Lower lobe of right lung (tissue), 2 donors: Measurements from ENCODE around the gene LAD1. TPM values are rescaled to one million over a fixed set of nuclear protein-coding genes. Genes with fewer than 3 reads are reported as not detected.
A peak's percentile ranks its signal among the peaks of the same experiment; 100 is the strongest.

Experiments
- ATAC-seq, 2 donors: fragments of 200-7000 bp; cut with Tn5 transposase; one replicate each; pipeline ENCODE4 v1.9.1; 2020 to 2022; ENCODE audit warnings: mild to moderate bottlenecking in 2 of 2, moderate library complexity in 2 of 2
- DNase-seq: peaks from one replicate; pipeline ENCODE4 v3.0.0-alpha.2; 2020
- H3K27ac ChIP-seq: fragments of 200-600 bp; one replicate; pipeline ENCODE4 v1.8.0; 2022
- H3K27me3 ChIP-seq: fragments of 200-600 bp; one replicate; pipeline ENCODE4 v1.8.0; 2022; ENCODE audit warnings: low read depth
- H3K36me3 ChIP-seq: fragments of 200-600 bp; one replicate; pipeline ENCODE4 v1.8.0; 2022; ENCODE audit warnings: mild to moderate bottlenecking
- H3K4me1 ChIP-seq: fragments of 200-600 bp; one replicate; pipeline ENCODE4 v1.8.0; 2022
- H3K4me3 ChIP-seq: fragments of 200-600 bp; one replicate; pipeline ENCODE4 v1.8.0; 2022; ENCODE audit warnings: mild to moderate bottlenecking
- H3K9me3 ChIP-seq: fragments of 200-600 bp; one replicate; pipeline ENCODE4 v1.8.0; 2022
- CTCF ChIP-seq: fragments of 200-600 bp; IDR thresholded peaks from one replicate; pipeline ENCODE4 v1.8.0; 2022; ENCODE audit warnings: antibody characterized with exemption, mild to moderate bottlenecking
- intact Hi-C: fragments of 100-400 bp; cut with DNase I; formaldehyde crosslinking; loops from one replicate; pipeline ENCODE4 v1.11.0; 2022
- total RNA-seq: library from RNA; stranded (reverse); fragmentation: NEBNext Ultra II Directional; extraction: Animal tissue kit (Norgen Biotek cat#: 25700); gene quantifications from one replicate; pipeline ENCODE4 v1.2.1, GENCODE V29; 2021
- donor health status: DM: no; HTN: yes; CAD: no; lungs with severe emphysema.

The LAD1 gene
- total RNA-seq, 1 donor from 2014 or later, result 35.3 TPM

DNA sequence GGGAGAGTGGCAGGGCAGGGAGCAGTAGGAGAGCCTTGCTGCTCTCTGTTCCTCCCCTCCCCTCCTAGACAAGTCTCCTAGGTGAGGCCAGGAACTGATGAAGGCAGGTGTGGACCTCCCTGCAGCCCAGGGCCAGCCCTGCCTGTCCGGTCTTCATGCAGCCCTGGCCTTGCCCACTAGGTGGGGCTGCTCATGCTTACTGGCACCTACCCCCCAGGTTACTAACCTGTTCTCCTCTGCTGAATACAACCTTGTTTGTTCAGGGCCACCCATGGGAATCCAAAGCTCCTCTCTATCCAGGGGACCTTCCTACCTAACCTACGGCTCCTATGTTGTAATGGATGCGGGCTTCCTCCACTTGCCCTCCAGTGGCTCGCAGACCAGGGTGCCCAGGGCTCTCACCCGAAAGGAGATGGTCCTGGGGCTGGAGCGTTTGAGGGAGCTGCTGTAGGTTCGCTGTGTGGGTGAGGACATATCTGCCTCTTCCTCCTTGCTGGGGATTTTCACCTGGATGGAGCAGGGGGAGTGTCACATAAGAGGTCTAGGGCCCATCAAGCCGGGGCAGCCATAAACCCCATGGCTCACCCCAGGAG, 13.7 kb downstream of the LAD1 start:
- Histone ChIP-seq H3K9me3 (no peaks in the 10 kb centered on the region), H3K27me3 (no peaks in the 10 kb centered on the region), H3K4me1 (peaks cover 11% of the 10 kb centered on the region), H3K4me3 (no peak overlapping the region), H3K36me3 (no peaks in the 10 kb centered on the region), H3K27ac (no peak overlapping the region)
- peak; percentile 76 to 80 for ATAC-seq
- peak; percentile 76 for DNase-seq
- intact Hi-C loops, result no loop called here
- TF ChIP-seq CTCF, result peak; percentile 81

DNA sequence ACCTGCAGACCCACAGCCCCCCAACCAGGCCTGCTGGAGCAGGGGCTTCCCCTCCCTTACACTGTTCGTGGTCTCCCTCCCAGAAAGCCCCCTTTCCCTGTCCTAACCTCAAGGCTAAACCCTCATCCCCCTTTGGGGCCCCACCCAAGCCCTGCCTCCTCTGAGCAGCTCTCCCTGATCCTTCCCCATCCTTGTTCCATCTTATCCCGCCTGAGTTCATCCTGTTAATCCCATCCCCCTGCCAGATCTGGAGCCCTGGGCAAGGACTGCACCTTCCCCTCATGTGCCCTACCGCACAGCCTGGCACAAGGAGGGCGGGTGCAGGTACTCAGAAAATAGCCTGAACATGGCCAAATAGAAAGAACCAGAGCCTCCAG, 14.7 kb downstream of the LAD1 start:
- H3K27me3 ChIP-seq, result no peaks in the 10 kb centered on the region
- no peaks in the 10 kb centered on the region for H3K36me3 ChIP-seq
- DNase-seq (no peak), ATAC-seq (no peak)
- intact Hi-C loops, result no loop called here
- H3K4me3 ChIP-seq, result no peak overlapping the region
- TF ChIP-seq CTCF, result no peak
- no peaks in the 10 kb centered on the region for H3K9me3 ChIP-seq
- no peak overlapping the region for H3K27ac ChIP-seq
- peaks cover 21% of the 10 kb centered on the region for H3K4me1 ChIP-seq

GRCh38 chr1:201383647-201384405, 15.3 kb downstream of the LAD1 start:
- Histone ChIP-seq H3K36me3 (no peaks in the 10 kb centered on the region), H3K4me1 (peaks cover 22% of the 10 kb centered on the region), H3K9me3 (no peaks in the 10 kb centered on the region), H3K4me3 (no peak overlapping the region), H3K27ac (no peak overlapping the region), H3K27me3 (no peaks in the 10 kb centered on the region)
- intact Hi-C loops, result no loop called here
- no peak for TF ChIP-seq CTCF
- no peak for DNase-seq
- no peak for ATAC-seq

GRCh38 chr1:201381130-201381529, 18.0 kb downstream of the LAD1 start:
- intact Hi-C loops, result no loop called here
- peak; percentile 42 to 73 for ATAC-seq
- no peak for TF ChIP-seq CTCF
- Histone ChIP-seq H3K9me3 (no peaks in the 10 kb centered on the region), H3K4me1 (peaks cover 22% of the 10 kb centered on the region), H3K27me3 (no peaks in the 10 kb centered on the region), H3K36me3 (no peaks in the 10 kb centered on the region), H3K4me3 (no peak overlapping the region), H3K27ac (no peak overlapping the region)
- DNase-seq, result peak; percentile 86

DNA sequence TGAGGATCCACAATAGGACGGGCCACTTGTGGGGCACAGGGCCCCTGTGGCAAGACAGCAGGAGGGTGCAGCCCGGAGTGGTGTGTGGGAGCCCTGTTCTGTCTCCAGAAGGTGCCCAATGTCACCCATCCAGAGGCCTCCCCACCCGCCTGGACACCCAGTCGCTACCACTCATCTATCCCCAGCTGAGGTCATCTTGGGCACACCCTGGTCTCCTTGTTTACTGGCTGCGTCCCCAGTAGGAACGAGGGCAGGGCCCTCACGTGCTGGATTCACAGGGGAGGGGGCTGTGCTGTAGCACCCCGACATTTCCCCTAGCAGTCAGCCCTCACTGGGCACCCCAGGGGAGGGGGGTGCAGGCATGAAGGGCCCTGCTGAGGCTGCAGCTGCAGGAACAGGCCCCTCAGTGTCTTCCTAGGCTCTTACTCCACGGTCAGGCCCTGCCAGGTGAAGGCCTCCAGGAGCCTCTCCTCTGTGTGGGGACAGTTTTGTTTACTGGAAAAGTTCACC, 19.3 kb downstream of the LAD1 start:
- no peak for DNase-seq
- no peak for ATAC-seq
- Histone ChIP-seq H3K36me3 (no peaks in the 10 kb centered on the region), H3K27ac (no peak overlapping the region), H3K4me1 (peaks cover 22% of the 10 kb centered on the region), H3K4me3 (no peak overlapping the region), H3K9me3 (no peaks in the 10 kb centered on the region), H3K27me3 (no peaks in the 10 kb centered on the region)
- intact Hi-C loops, result no loop called here
- no peak for TF ChIP-seq CTCF
